Lower leg skin (tissue), 3 donors: Measurements from ENCODE around the gene SLC25A10.

Experiments
- CTCF ChIP-seq, 3 donors: fragments of 450-650 bp; IDR thresholded peaks; one replicate each; pipeline ENCODE4 v1.5.1; 2016; ENCODE audit warnings: antibody characterized with exemption in 3 of 3, mild to moderate bottlenecking in 3 of 3, moderate library complexity in 2 of 3
- POLR2A ChIP-seq, 2 donors: fragments of 450-650 bp; IDR thresholded peaks; one replicate each; pipeline ENCODE4 v1.6.1; 2016 to 2017; ENCODE audit warnings: antibody characterized with exemption in 2 of 2, mild to moderate bottlenecking in 1 of 2, moderate library complexity in 1 of 2

GRCh38 chr17:81723651-81724209 is 11.6 kb downstream of the SLC25A10 start:
- no peak for TF ChIP-seq CTCF (IDR thresholded peaks at IDR 0.05)
- TF ChIP-seq POLR2A (IDR thresholded peaks at IDR 0.05) = no peak
